ENCODE measurements around the gene TLR3. TPM values are rescaled to one million over a fixed set of nuclear protein-coding genes. Genes with fewer than 3 reads are reported as not detected.

The TLR3 gene
- total RNA-seq, 1 donor from 2014 or later, result 1.9 TPM

DNA sequence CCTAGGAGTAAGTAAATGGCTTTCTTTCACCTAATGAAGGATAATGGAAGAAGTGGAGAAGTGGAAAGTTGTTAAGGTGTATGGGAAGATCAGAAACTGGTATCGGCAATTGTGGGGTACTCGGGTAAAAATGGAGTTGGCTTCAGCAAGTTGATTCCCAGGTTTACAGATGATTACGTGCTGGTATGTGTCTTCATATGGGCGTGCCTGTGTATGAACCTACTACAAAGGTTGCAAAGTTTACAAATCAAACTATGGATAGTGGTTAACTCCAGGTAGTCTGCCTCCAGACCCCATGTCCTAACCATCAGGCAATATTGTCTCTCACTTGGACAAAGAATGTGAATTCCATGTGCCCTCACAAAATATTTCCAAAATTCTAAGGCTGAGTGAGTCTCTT is 773 bp downstream of the TLR3 start:
- H3K4me3 Mint-ChIP-seq (ENCODE audit: unreplicated experiment), result no peak overlapping the region
- no peaks in the 10 kb centered on the region for H3K4me1 ChIP-seq (ENCODE audit: insufficient read depth, low read length)
- H3K36me3 ChIP-seq (ENCODE audit: insufficient read depth, low read length), result no peaks in the 10 kb centered on the region
- peak overlapping the region; percentile 90 for H3K4me2 ChIP-seq (ENCODE audit: low read length)
- no peak for TF ChIP-seq EZH2 (IDR thresholded peaks at IDR 0.05; ENCODE audit: insufficient read depth, low read length)
- TF ChIP-seq, protein P1, sequence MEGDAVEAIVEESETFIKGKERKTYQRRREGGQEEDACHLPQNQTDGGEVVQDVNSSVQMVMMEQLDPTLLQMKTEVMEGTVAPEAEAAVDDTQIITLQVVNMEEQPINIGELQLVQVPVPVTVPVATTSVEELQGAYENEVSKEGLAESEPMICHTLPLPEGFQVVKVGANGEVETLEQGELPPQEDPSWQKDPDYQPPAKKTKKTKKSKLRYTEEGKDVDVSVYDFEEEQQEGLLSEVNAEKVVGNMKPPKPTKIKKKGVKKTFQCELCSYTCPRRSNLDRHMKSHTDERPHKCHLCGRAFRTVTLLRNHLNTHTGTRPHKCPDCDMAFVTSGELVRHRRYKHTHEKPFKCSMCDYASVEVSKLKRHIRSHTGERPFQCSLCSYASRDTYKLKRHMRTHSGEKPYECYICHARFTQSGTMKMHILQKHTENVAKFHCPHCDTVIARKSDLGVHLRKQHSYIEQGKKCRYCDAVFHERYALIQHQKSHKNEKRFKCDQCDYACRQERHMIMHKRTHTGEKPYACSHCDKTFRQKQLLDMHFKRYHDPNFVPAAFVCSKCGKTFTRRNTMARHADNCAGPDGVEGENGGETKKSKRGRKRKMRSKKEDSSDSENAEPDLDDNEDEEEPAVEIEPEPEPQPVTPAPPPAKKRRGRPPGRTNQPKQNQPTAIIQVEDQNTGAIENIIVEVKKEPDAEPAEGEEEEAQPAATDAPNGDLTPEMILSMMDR (IDR thresholded peaks at IDR 0.05; ENCODE audit: insufficient read depth, low read depth, low read length), result no peak
- no peak for DNase-seq (ENCODE audit: low read depth)
- H3K36me3 Mint-ChIP-seq (ENCODE audit: low read depth, unreplicated experiment), result no peaks in the 10 kb centered on the region
- no peaks in the 10 kb centered on the region for H3K27me3 Mint-ChIP-seq (ENCODE audit: low read depth, unreplicated experiment)
- H3K4me1 Mint-ChIP-seq (ENCODE audit: low read depth, unreplicated experiment), result peaks cover 12% of the 10 kb centered on the region
- H3K9ac ChIP-seq (ENCODE audit: low read length), result no peak overlapping the region
- H3K27ac Mint-ChIP-seq (ENCODE audit: unreplicated experiment), result no peak overlapping the region
- no peaks in the 10 kb centered on the region for H3K9me3 Mint-ChIP-seq (ENCODE audit: unreplicated experiment)
- no peak overlapping the region for H2AFZ ChIP-seq (ENCODE audit: low read depth, low read length)
- no peaks in the 10 kb centered on the region for H4K20me1 ChIP-seq (ENCODE audit: insufficient read depth, low read length)
- H3K4me3 ChIP-seq (ENCODE audit: insufficient read depth, low read depth, low read length), result no peak overlapping the region
- H3K27ac ChIP-seq (ENCODE audit: low read depth, low read length), result no peak overlapping the region
- FAIRE-seq, result no peak
- no peaks in the 10 kb centered on the region for H3K9me3 ChIP-seq (ENCODE audit: insufficient read depth, low read depth, low read length)
- H3K27me3 ChIP-seq (ENCODE audit: insufficient read depth, low read length), result no peaks in the 10 kb centered on the region
- H3K79me2 ChIP-seq (ENCODE audit: insufficient read depth, low read length), result no peaks in the 10 kb centered on the region

DNA sequence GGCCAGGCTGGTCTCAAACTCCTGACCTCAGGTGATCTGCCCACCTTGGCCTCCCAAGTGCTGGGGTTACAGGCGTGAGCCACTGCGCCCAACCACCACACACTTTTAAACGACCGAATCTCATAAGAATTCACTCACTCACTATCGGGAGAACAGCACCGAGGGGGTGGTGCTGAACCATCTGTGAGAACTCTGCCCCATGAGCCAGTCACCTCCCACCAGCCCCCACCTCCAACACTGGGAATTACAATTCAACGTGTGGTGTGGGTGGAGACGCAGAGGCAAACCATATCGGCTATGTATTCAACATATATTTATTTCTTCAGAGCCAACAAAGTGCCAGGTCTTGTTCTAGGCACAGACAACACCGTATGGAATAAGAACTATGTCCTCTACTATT is 3.6 kb downstream of the TLR3 start:
- TF ChIP-seq, protein P1 (IDR thresholded peaks at IDR 0.05; ENCODE audit: insufficient read depth, low read depth, low read length), result no peak
- TF ChIP-seq EZH2 (IDR thresholded peaks at IDR 0.05; ENCODE audit: insufficient read depth, low read length), result no peak
- Mint-ChIP-seq H3K9me3 (ENCODE audit: unreplicated experiment) (no peaks in the 10 kb centered on the region), H3K4me3 (ENCODE audit: unreplicated experiment) (no peak overlapping the region), H3K4me1 (ENCODE audit: low read depth, unreplicated experiment) (peaks cover 12% of the 10 kb centered on the region), H3K27me3 (ENCODE audit: low read depth, unreplicated experiment) (no peaks in the 10 kb centered on the region), H3K36me3 (ENCODE audit: low read depth, unreplicated experiment) (no peaks in the 10 kb centered on the region), H3K27ac (ENCODE audit: unreplicated experiment) (no peak overlapping the region)
- H4K20me1 ChIP-seq (ENCODE audit: insufficient read depth, low read length), result no peaks in the 10 kb centered on the region
- H3K27me3 ChIP-seq (ENCODE audit: insufficient read depth, low read length), result no peaks in the 10 kb centered on the region
- no peak overlapping the region for H3K27ac ChIP-seq (ENCODE audit: low read depth, low read length)
- DNase-seq (ENCODE audit: low read depth), result no peak
- no peaks in the 10 kb centered on the region for H3K79me2 ChIP-seq (ENCODE audit: insufficient read depth, low read length)
- no peak for FAIRE-seq
- H3K4me1 ChIP-seq (ENCODE audit: insufficient read depth, low read length), result no peaks in the 10 kb centered on the region
- H2AFZ ChIP-seq (ENCODE audit: low read depth, low read length), result no peak overlapping the region
- no peak overlapping the region for H3K4me2 ChIP-seq (ENCODE audit: low read length)
- H3K36me3 ChIP-seq (ENCODE audit: insufficient read depth, low read length), result no peaks in the 10 kb centered on the region
- no peak overlapping the region for H3K4me3 ChIP-seq (ENCODE audit: insufficient read depth, low read depth, low read length)
- H3K9ac ChIP-seq (ENCODE audit: low read length), result no peak overlapping the region
- no peaks in the 10 kb centered on the region for H3K9me3 ChIP-seq (ENCODE audit: insufficient read depth, low read depth, low read length)

DNA sequence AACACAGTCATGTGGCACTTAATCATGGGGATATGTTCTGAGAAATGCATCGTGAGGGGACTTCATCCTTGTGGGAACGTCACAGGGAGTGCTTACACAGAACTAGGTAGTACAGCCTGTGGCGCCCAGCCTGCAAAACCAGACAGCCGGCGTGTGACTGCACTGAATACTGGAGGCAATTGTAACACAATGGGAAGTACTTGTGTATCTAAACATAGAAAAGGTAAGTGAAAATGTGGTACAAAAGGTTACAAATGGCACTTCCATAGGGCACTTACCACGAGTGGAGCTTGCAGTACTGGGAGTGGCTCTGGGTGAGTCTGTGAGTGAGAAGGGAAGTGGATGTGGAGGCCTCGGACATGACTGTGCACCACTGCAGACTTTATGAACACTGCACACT is 5.2 kb downstream of the TLR3 start:
- H3K27ac Mint-ChIP-seq (ENCODE audit: unreplicated experiment), result no peak overlapping the region

More for the DNA sequence above, 5.2 kb downstream of the TLR3 start:
- H3K36me3 Mint-ChIP-seq (ENCODE audit: low read depth, unreplicated experiment), result no peaks in the 10 kb centered on the region
- Histone ChIP-seq H3K4me2 (ENCODE audit: low read length) (no peak overlapping the region), H3K4me1 (ENCODE audit: insufficient read depth, low read length) (no peaks in the 10 kb centered on the region), H3K4me3 (ENCODE audit: insufficient read depth, low read depth, low read length) (no peak overlapping the region), H3K36me3 (ENCODE audit: insufficient read depth, low read length) (no peaks in the 10 kb centered on the region), H2AFZ (ENCODE audit: low read depth, low read length) (no peak overlapping the region), H4K20me1 (ENCODE audit: insufficient read depth, low read length) (no peaks in the 10 kb centered on the region), H3K27ac (ENCODE audit: low read depth, low read length) (no peak overlapping the region), H3K9me3 (ENCODE audit: insufficient read depth, low read depth, low read length) (no peaks in the 10 kb centered on the region), H3K27me3 (ENCODE audit: insufficient read depth, low read length) (no peaks in the 10 kb centered on the region), H3K79me2 (ENCODE audit: insufficient read depth, low read length) (no peaks in the 10 kb centered on the region), H3K9ac (ENCODE audit: low read length) (no peak overlapping the region)
- no peak for FAIRE-seq
- no peaks in the 10 kb centered on the region for H3K27me3 Mint-ChIP-seq (ENCODE audit: low read depth, unreplicated experiment)
- no peak overlapping the region for H3K4me3 Mint-ChIP-seq (ENCODE audit: unreplicated experiment)
- H3K4me1 Mint-ChIP-seq (ENCODE audit: low read depth, unreplicated experiment), result peaks cover 6% of the 10 kb centered on the region
- H3K9me3 Mint-ChIP-seq (ENCODE audit: unreplicated experiment), result no peaks in the 10 kb centered on the region
- TF ChIP-seq, protein P1 (IDR thresholded peaks at IDR 0.05; ENCODE audit: insufficient read depth, low read depth, low read length), result no peak
- TF ChIP-seq EZH2 (IDR thresholded peaks at IDR 0.05; ENCODE audit: insufficient read depth, low read length), result no peak
- DNase-seq (ENCODE audit: low read depth), result no peak
